ENCODE measurements around the gene CDH23.

GRCh38 chr10:71721313-71721712 is 324.6 kb downstream of the CDH23 start:
- TF ChIP-seq CTCF (IDR thresholded peaks at IDR 0.05) (no peak), POLR2A (IDR thresholded peaks at IDR 0.05) (no peak)
